K562 (cell line): Measurements from ENCODE around the gene RNF181. TPM values are rescaled to one million over a fixed set of nuclear protein-coding genes. Genes with fewer than 3 reads are reported as not detected.

Experiments
- BHLHE40 ChIP-seq: IDR thresholded peaks from 2 replicates; pipeline ENCODE4 v1.6.1; 2011; ENCODE audit warnings: low read length, improper control_type of control experiment
- CBX1 ChIP-seq: sonication (generic); IDR thresholded peaks from 2 replicates; pipeline ENCODE4 v1.6.1; 2016; ENCODE audit warnings: antibody characterized with exemption, low read depth, mild to moderate bottlenecking
- CREBBP ChIP-seq: IDR thresholded peaks from one replicate; pipeline ENCODE4 v1.6.1; 2012; ENCODE audit warnings: low read depth, mild to moderate bottlenecking, control low read depth, inconsistent platforms, low read length
- ERF ChIP-seq: fragments of 450-650 bp; formaldehyde crosslinking; IDR thresholded peaks from 2 replicates; pipeline ENCODE4 v1.4.0; 2020; ENCODE audit warnings: mild to moderate bottlenecking, mixed read lengths
- MAZ ChIP-seq, 2 experiments: fragments of 450-650 bp in 1 of 2; sonication (generic) in 1 of 2; formaldehyde crosslinking; IDR thresholded peaks in 1 of 2; conservative IDR thresholded peaks in 1 of 2; 2 replicates each; pipeline versions ENCODE4 v1.4.0 to v1.5.0; 2020; ENCODE audit warnings: mild to moderate bottlenecking in 1 of 2, missing genetic modification reagents in 1 of 2
- PHTF2 ChIP-seq: fragments of 250-450 bp; sonication (Bioruptor Pico); IDR thresholded peaks from 2 replicates; pipeline ENCODE4 v1.5.0; 2021; ENCODE audit warnings: mild to moderate bottlenecking
- POLR2H ChIP-seq: IDR thresholded peaks from 2 replicates; pipeline ENCODE4 v1.6.1; 2016; ENCODE audit warnings: missing genetic modification characterization, low read depth, mild to moderate bottlenecking, control low read depth, missing compliant biosample characterization, moderate library complexity
- RBFOX2 ChIP-seq: fragments of 200-400 bp; formaldehyde crosslinking; IDR thresholded peaks from 2 replicates; pipeline ENCODE4 v1.6.1; 2017; ENCODE audit warnings: low read depth, mild to moderate bottlenecking, low read length, moderate library complexity
- RBM17 ChIP-seq: fragments of 200-400 bp; formaldehyde crosslinking; IDR thresholded peaks from 2 replicates; pipeline ENCODE4 v1.6.1; 2017; ENCODE audit warnings: low read depth, mild to moderate bottlenecking, low read length, borderline replicate concordance
- RUNX1 ChIP-seq: sonication (generic); IDR thresholded peaks from 2 replicates; pipeline ENCODE4 v1.6.1; 2016; ENCODE audit warnings: antibody characterized with exemption, low read depth
- SMARCA4 ChIP-seq: fragments of 450-650 bp; IDR thresholded peaks from 2 replicates; pipeline ENCODE4 v1.6.1; 2016
- SREBF2 ChIP-seq: sonication (generic); formaldehyde crosslinking; IDR thresholded peaks from 2 replicates; pipeline ENCODE4 v1.4.0; 2020; ENCODE audit warnings: mild to moderate bottlenecking, missing genetic modification reagents
- WHSC1 ChIP-seq: IDR thresholded peaks from one replicate; pipeline ENCODE4 v1.6.1; 2012; ENCODE audit warnings: low read length, control low read depth, inconsistent platforms
- ZNF280A ChIP-seq: fragments of 450-650 bp; IDR thresholded peaks from 2 replicates; pipeline ENCODE4 v1.6.1; 2018; ENCODE audit warnings: mild to moderate bottlenecking, low read depth; ENCODE audit not compliant: partially characterized antibody
- ZNF436 ChIP-seq: fragments of 250-450, 450-650 bp; sonication (Bioruptor Pico); formaldehyde crosslinking; IDR thresholded peaks from 2 replicates; pipeline ENCODE4 v1.7.0; 2020; ENCODE audit warnings: mild to moderate bottlenecking
- ZNF551 ChIP-seq: fragments of 250-450 bp; sonication (Bioruptor Pico); IDR thresholded peaks from 2 replicates; pipeline ENCODE4 v1.5.0; 2021; ENCODE audit warnings: mild to moderate bottlenecking, moderate library complexity
- ZNF644 ChIP-seq: fragments of 200-800 bp; sonication (Bioruptor generic); IDR thresholded peaks from 2 replicates; pipeline ENCODE4 v1.6.1; 2016; ENCODE audit warnings: low read depth, missing genetic modification characterization, missing compliant biosample characterization
- ZNF785 ChIP-seq: fragments of 250-450 bp; sonication (Bioruptor Pico); IDR thresholded peaks from 2 replicates; pipeline ENCODE4 v1.4.0; 2020; ENCODE audit warnings: mild to moderate bottlenecking
- polyA plus RNA-seq, 8 experiments: library from polyadenylated mRNA; depleted of rRNA in 4 of 8; stranded (reverse) in 5 of 8; unstranded in 3 of 8; fragments of >200 nt; fragmentation: Nextera tagmentation in 2 of 8; fragmentation: Illumina TruSeq in 1 of 8; extraction: Ambion mirVana in 2 of 8; extraction: Trizol in 1 of 8; gene quantifications; 2 replicates each; pipeline versions ENCODE4 v1.2.1 to v1.2.3, GENCODE V29; 2011 to 2014; ENCODE audit warnings: inconsistent platforms in 1 of 8, missing spikeins in 1 of 8
- total RNA-seq, 7 experiments: library from RNA; depleted of rRNA in 6 of 7; stranded (reverse); fragments of >200 nt in 6 of 7; fragmentation: Illumina TruSeq in 2 of 7; extraction: Trizol in 2 of 7; gene quantifications; 2 replicates each; pipeline versions ENCODE4 v1.2.1 to v1.2.3, GENCODE V29; 2011 to 2021; ENCODE audit warnings: low replicate concordance in 1 of 7
- TF ChIP-seq, protein P1 (sequence below): fragments of 150-350 bp; IDR thresholded peaks from 2 replicates; pipeline ENCODE4 v1.6.1; 2014; ENCODE audit warnings: low read depth, mild to moderate bottlenecking, low read length, borderline replicate concordance
- TF ChIP-seq, protein P2 (sequence below), 2 experiments: fragments of 450-650 bp; IDR thresholded peaks; 2 replicates each; pipeline ENCODE4 v1.6.1; 2018; ENCODE audit warnings: mild to moderate bottlenecking in 2 of 2, low read depth in 1 of 2; ENCODE audit not compliant: partially characterized antibody in 2 of 2

The RNF181 gene
- total and polyA plus RNA-seq, 9 of the 15 experiments (the other 6 are each of a cell fraction or from before 2014, with no cell fraction given), result 139 to 492 (median 253) TPM

DNA sequence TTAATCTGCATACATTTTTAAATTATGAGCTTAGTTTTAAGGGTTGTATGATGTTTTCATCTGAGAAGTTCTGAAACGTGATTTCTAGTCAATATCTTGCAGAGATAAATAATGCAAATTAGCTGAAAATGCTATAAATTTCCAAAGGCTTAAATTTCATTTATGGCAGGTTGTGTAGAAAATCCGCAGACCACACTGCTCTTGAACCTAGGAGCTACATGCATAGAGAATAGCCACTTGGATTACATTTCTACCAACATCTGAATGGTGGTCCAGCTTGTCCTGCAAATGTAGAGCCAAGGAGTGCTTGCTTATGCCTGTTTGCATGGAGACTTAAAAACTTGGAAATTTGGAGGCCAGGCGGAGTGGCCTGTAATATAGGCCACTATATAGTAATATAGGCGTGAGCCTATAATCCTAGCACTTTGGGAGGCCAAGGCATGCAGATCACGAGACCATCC is 49.7 kb upstream of the RNF181 start (continued):
- TF ChIP-seq, protein P1, sequence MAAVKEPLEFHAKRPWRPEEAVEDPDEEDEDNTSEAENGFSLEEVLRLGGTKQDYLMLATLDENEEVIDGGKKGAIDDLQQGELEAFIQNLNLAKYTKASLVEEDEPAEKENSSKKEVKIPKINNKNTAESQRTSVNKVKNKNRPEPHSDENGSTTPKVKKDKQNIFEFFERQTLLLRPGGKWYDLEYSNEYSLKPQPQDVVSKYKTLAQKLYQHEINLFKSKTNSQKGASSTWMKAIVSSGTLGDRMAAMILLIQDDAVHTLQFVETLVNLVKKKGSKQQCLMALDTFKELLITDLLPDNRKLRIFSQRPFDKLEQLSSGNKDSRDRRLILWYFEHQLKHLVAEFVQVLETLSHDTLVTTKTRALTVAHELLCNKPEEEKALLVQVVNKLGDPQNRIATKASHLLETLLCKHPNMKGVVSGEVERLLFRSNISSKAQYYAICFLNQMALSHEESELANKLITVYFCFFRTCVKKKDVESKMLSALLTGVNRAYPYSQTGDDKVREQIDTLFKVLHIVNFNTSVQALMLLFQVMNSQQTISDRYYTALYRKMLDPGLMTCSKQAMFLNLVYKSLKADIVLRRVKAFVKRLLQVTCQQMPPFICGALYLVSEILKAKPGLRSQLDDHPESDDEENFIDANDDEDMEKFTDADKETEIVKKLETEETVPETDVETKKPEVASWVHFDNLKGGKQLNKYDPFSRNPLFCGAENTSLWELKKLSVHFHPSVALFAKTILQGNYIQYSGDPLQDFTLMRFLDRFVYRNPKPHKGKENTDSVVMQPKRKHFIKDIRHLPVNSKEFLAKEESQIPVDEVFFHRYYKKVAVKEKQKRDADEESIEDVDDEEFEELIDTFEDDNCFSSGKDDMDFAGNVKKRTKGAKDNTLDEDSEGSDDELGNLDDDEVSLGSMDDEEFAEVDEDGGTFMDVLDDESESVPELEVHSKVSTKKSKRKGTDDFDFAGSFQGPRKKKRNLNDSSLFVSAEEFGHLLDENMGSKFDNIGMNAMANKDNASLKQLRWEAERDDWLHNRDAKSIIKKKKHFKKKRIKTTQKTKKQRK, result no peak
- TF ChIP-seq RUNX1, result no peak
- TF ChIP-seq ZNF785 (CRISPR knock-in tag), result no peak
- peak; percentile 76; the same call in 1 of the 2 replicates for TF ChIP-seq ERF (CRISPR knock-in tag)
- no peak for TF ChIP-seq ZNF436 (CRISPR knock-in tag)
- 0 out of 2 replicates have a peak, but pooled peaks have one; percentile 35 for TF ChIP-seq BHLHE40
- TF ChIP-seq SREBF2, result no peak
- no peak for TF ChIP-seq ZNF280A
- TF ChIP-seq MAZ (CRISPR knock-in tag; conservative IDR thresholded peaks at IDR 0.05 in 1 of 2, IDR thresholded peaks at IDR 0.05 in 1 of 2), result 0 out of 4 replicates have a peak, but pooled peaks of 1 of the 2 experiments have one; percentile 18
- TF ChIP-seq, protein P2, sequence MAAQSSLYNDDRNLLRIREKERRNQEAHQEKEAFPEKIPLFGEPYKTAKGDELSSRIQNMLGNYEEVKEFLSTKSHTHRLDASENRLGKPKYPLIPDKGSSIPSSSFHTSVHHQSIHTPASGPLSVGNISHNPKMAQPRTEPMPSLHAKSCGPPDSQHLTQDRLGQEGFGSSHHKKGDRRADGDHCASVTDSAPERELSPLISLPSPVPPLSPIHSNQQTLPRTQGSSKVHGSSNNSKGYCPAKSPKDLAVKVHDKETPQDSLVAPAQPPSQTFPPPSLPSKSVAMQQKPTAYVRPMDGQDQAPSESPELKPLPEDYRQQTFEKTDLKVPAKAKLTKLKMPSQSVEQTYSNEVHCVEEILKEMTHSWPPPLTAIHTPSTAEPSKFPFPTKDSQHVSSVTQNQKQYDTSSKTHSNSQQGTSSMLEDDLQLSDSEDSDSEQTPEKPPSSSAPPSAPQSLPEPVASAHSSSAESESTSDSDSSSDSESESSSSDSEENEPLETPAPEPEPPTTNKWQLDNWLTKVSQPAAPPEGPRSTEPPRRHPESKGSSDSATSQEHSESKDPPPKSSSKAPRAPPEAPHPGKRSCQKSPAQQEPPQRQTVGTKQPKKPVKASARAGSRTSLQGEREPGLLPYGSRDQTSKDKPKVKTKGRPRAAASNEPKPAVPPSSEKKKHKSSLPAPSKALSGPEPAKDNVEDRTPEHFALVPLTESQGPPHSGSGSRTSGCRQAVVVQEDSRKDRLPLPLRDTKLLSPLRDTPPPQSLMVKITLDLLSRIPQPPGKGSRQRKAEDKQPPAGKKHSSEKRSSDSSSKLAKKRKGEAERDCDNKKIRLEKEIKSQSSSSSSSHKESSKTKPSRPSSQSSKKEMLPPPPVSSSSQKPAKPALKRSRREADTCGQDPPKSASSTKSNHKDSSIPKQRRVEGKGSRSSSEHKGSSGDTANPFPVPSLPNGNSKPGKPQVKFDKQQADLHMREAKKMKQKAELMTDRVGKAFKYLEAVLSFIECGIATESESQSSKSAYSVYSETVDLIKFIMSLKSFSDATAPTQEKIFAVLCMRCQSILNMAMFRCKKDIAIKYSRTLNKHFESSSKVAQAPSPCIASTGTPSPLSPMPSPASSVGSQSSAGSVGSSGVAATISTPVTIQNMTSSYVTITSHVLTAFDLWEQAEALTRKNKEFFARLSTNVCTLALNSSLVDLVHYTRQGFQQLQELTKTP (IDR thresholded peaks at IDR 0.05; ENCODE audit: low read depth in 1 of 2, partially characterized antibody in 2 of 2), result peak in 1 of 2 experiments; percentile 21
- TF ChIP-seq POLR2H (tag), result peak; percentile 61; the same call in 1 of the 2 replicates
- TF ChIP-seq RBFOX2, result no peak
- no peak for TF ChIP-seq ZNF644 (tag)
- no peak for TF ChIP-seq CBX1
- no peak for TF ChIP-seq RBM17
- peak; percentile 62; the same call in 1 of the 2 replicates for TF ChIP-seq PHTF2 (CRISPR knock-in tag)
- no peak for TF ChIP-seq CREBBP
- no peak for TF ChIP-seq SMARCA4
- no peak; the same call in 1 of the 2 replicates for TF ChIP-seq ZNF551 (CRISPR knock-in tag)
- TF ChIP-seq WHSC1, result no peak
